ENCODE results near the gene PPP6R3.
"Not testable (repeated sequence)": the region's sequence is repeated elsewhere in the genome, so short reads cannot be mapped to it uniquely, and the experiment has no call there.

PPP6R3 gene

DNA sequence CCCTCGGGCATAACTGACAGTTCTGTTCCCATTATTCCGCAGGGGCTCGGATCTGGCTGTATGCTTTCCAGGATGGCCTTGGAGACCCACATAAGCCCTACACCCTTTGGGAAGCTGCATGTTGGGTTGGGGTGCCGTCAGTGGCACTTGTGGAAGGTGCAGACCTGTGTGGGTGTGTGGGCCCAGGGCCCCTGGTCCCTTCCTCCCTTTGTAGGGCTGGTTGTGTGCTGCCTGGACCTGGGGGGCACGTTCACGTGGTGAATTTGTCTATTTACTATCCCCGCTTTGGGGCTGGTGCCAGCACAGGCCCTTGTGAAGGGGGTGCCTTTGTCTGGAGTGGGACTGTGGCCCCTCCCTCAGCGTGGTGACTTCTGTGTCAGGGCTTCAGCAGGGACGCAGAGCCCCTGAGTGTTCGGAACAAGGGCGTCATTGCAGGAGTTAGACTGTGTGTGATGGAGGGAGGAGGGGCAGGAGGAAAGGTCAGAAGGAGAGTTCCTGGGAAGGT, 15.0 kb upstream of the PPP6R3 start:
- H3K4me2 ChIP-seq, result no peak overlapping the region
- TF ChIP-seq, protein P1, sequence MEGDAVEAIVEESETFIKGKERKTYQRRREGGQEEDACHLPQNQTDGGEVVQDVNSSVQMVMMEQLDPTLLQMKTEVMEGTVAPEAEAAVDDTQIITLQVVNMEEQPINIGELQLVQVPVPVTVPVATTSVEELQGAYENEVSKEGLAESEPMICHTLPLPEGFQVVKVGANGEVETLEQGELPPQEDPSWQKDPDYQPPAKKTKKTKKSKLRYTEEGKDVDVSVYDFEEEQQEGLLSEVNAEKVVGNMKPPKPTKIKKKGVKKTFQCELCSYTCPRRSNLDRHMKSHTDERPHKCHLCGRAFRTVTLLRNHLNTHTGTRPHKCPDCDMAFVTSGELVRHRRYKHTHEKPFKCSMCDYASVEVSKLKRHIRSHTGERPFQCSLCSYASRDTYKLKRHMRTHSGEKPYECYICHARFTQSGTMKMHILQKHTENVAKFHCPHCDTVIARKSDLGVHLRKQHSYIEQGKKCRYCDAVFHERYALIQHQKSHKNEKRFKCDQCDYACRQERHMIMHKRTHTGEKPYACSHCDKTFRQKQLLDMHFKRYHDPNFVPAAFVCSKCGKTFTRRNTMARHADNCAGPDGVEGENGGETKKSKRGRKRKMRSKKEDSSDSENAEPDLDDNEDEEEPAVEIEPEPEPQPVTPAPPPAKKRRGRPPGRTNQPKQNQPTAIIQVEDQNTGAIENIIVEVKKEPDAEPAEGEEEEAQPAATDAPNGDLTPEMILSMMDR (conservative IDR thresholded peaks at IDR 0.05; ENCODE audit: low read depth, low read length), result no peak
- no peak overlapping the region for H3K9ac ChIP-seq
- H3K4me1 ChIP-seq (ENCODE audit: low read depth, poor library complexity, severe bottlenecking), result peaks cover 3% of the 10 kb centered on the region
- H2AFZ ChIP-seq (ENCODE audit: low read depth), result no peak overlapping the region
- H3K27ac ChIP-seq, result no peak overlapping the region
- H3K79me2 ChIP-seq (ENCODE audit: insufficient read depth, low read depth), result no peaks in the 10 kb centered on the region
- H3K27me3 ChIP-seq (ENCODE audit: insufficient read depth, low read depth), result no peaks in the 10 kb centered on the region
- H3K4me3 ChIP-seq (IDR thresholded peaks at IDR 0.05; ENCODE audit: insufficient read depth, low read depth, low read length), result no peak overlapping the region
- H3K36me3 ChIP-seq (ENCODE audit: insufficient read depth), result no peaks in the 10 kb centered on the region
- no peaks in the 10 kb centered on the region for H4K20me1 ChIP-seq (ENCODE audit: insufficient read depth)

DNA sequence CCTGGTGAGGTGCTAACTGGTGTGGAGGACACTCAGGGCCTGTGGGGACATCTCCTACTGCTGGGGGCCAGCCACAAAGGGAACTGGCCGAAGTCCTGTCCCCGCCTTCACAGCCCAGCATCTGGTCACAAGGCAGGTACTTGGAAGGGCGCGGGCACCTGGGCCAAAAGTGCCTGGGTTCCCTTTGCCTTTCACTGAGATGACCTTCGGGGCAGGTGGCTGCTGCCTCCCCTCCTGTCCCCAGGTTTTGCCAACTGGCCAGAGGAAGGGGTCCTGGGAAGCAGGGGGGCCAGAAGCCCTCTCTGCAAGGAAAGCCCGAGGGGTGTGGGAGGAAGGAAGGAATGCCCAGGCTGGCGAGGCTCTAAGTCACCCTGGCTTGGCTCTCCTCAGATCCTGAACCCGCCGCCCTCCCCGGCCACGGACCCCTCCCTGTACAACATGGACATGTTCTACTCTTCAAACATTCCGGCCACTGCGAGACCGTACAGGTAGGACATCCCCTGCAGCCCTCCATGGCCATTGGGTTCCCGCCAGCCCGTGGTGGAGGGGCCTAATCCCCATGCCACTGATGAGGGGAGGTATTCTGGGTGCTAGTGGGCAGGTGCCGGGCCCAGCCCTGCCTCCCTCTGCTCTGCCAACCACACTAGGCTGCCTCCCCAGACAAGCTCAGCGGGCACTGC, 14.4 kb upstream of the PPP6R3 start:
- Histone ChIP-seq H3K4me3 (IDR thresholded peaks at IDR 0.05; ENCODE audit: insufficient read depth, low read depth, low read length) (no peak overlapping the region), H3K9ac (no peak overlapping the region), H3K36me3 (ENCODE audit: insufficient read depth) (no peaks in the 10 kb centered on the region), H3K27me3 (ENCODE audit: insufficient read depth, low read depth) (no peaks in the 10 kb centered on the region), H3K27ac (no peak overlapping the region), H3K79me2 (ENCODE audit: insufficient read depth, low read depth) (no peaks in the 10 kb centered on the region), H2AFZ (ENCODE audit: low read depth) (no peak overlapping the region), H3K4me2 (no peak overlapping the region), H4K20me1 (ENCODE audit: insufficient read depth) (no peaks in the 10 kb centered on the region), H3K4me1 (ENCODE audit: low read depth, poor library complexity, severe bottlenecking) (peaks cover 3% of the 10 kb centered on the region)
- TF ChIP-seq, protein P1 (conservative IDR thresholded peaks at IDR 0.05; ENCODE audit: low read depth, low read length), result no peak

DNA sequence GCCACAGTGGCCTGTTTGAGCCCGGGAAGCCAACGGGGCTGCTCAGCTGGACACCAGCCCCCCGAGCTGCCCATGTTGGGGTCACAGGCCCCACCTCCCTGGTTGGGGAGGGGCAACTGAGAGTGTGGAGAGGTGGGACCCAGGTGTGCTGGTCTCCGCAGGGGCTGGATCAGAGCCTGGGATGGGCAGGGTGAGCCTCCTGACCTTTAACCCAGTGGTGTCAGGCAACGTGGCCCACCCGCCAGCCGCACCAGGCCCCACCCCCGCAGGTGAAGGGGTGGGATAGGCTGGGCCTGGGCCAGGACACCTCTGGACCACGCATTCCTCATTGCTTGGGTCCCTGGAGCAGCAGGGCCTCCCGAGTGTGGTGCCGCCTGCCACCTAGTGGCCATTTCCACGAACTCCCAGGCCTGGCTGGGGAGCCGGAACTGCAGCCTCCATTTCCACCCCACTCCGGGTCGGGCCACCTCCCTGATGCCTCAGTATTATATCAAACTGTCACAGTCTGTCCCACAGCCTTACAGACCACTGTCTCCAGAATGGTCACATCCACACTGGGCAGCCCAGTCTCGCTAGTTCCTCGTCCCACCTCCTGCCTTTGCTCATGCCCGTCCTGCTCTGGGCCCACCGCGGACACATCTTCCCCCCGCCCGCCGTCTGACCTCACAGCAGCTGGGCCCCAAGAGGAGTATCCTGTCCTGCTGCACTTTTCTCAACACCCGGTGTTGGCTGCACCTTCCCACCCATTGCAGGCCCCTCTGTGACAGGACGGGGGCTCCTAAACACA, 13.3 kb upstream of the PPP6R3 start:
- H3K9ac ChIP-seq, result no peak overlapping the region
- no peak overlapping the region for H3K4me2 ChIP-seq
- H2AFZ ChIP-seq (ENCODE audit: low read depth), result peak overlapping the region; percentile 47; the same call in 1 of the 2 replicates
- no peaks in the 10 kb centered on the region for H3K79me2 ChIP-seq (ENCODE audit: insufficient read depth, low read depth)
- TF ChIP-seq, protein P1 (conservative IDR thresholded peaks at IDR 0.05; ENCODE audit: low read depth, low read length), result peak; percentile 87
- H3K27ac ChIP-seq, result no peak overlapping the region
- H4K20me1 ChIP-seq (ENCODE audit: insufficient read depth), result no peaks in the 10 kb centered on the region
- H3K27me3 ChIP-seq (ENCODE audit: insufficient read depth, low read depth), result no peaks in the 10 kb centered on the region
- no peak overlapping the region for H3K4me3 ChIP-seq (IDR thresholded peaks at IDR 0.05; ENCODE audit: insufficient read depth, low read depth, low read length)
- H3K36me3 ChIP-seq (ENCODE audit: insufficient read depth), result no peaks in the 10 kb centered on the region
- H3K4me1 ChIP-seq (ENCODE audit: low read depth, poor library complexity, severe bottlenecking), result peaks cover 3% of the 10 kb centered on the region

DNA sequence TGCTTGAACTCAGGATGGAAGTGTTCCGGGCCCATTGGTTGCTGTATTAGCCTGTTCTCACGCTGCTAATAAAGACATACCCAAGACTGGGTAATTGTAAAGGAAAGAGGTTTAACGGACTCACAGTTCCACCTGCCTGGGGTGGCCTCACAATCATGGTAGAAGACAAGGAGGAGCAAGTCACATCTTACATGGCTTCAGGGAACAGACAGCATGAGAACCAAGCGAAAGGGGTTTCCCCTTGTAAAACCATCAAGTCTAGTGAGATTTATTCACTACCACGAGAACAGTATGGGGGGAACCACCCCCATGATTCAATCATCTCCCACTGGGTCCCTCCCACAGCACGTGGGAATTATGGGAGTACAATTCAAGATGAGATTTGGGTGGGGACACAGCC, 12.6 kb upstream of the PPP6R3 start:
- not testable (repeated sequence) for H3K4me1 ChIP-seq (ENCODE audit: low read depth, poor library complexity, severe bottlenecking); H4K20me1 ChIP-seq (ENCODE audit: insufficient read depth); H3K9ac ChIP-seq; H3K27ac ChIP-seq; H3K4me3 ChIP-seq (IDR thresholded peaks at IDR 0.05; ENCODE audit: insufficient read depth, low read depth, low read length); H3K79me2 ChIP-seq (ENCODE audit: insufficient read depth, low read depth); H3K36me3 ChIP-seq (ENCODE audit: insufficient read depth); H3K27me3 ChIP-seq (ENCODE audit: insufficient read depth, low read depth); H3K4me2 ChIP-seq
- H2AFZ ChIP-seq (ENCODE audit: low read depth), result peak overlapping the region; percentile 47; the same call in 1 of the 2 replicates

Data from KMS-11 (cell line).